A549 (cell line): ENCODE results near the gene DEXI. TPM values are rescaled to one million over a fixed set of nuclear protein-coding genes. Genes with fewer than 3 reads are reported as not detected.

Experiments
- ATAC-seq, 2 experiments: fragments of 200-7000 bp in 1 of 2; fragments of >200 bp in 1 of 2; cut with Nextera tagmentation in 1 of 2; cut with Tn5 transposase in 1 of 2; 3 replicates each; pipeline versions ENCODE4 v1.8.0 to v1.9.1; 2018 to 2020; ENCODE audit warnings: mild to moderate bottlenecking in 1 of 2, moderate library complexity in 1 of 2
- CTCF ChIA-PET: fragments of 300-600 bp; sonication (Branson Sonifier 250); formaldehyde crosslinking; extraction: SDS; loops from one replicate; lab custom pipeline; 2021; ENCODE audit warnings: antibody characterized with exemption, inconsistent platforms; lab: Yijun Ruan, JAX
- POLR2A ChIA-PET: fragments of 350-600 bp; formaldehyde crosslinking; extraction: SDS; loops from one replicate; lab custom pipeline; 2021; ENCODE audit warnings: antibody characterized with exemption, inconsistent platforms; lab: Yijun Ruan, JAX
- DNase-seq, 2 experiments: peaks; one replicate each; pipeline versions ENCODE4 v3.0.0 to v3.0.0-alpha.2; 2011 to 2016; ENCODE audit warnings: low read depth in 1 of 2, low spot score in 1 of 2
- FAIRE-seq: peaks from 2 replicates; lab custom pipeline; 2011; peaks lifted over from hg19 to GRCh38; lab: Jason Lieb, UNC
- H3K27ac ChIP-seq, 2 experiments: fragments of >200 bp; sonication (Bioruptor Twin); formaldehyde crosslinking; 3 replicates each; pipeline ENCODE4 v1.5.1; 2016 to 2017
- H3K4me1 ChIP-seq: fragments of >200 bp; sonication (Bioruptor Twin); formaldehyde crosslinking; 3 replicates; pipeline ENCODE4 v1.6.1; 2016
- H3K4me2 ChIP-seq: fragments of >200 bp; sonication (Bioruptor Twin); formaldehyde crosslinking; 3 replicates; pipeline ENCODE4 v1.6.1; 2016
- H3K4me3 ChIP-seq: fragments of >200 bp; sonication (Bioruptor Twin); formaldehyde crosslinking; 3 replicates; pipeline ENCODE4 v1.5.1; 2016
- H3K9me3 ChIP-seq: fragments of >200 bp; sonication (Bioruptor Twin); formaldehyde crosslinking; 3 replicates; pipeline ENCODE4 v1.6.1; 2016
- CBX8 ChIP-seq: fragments of 200-600 bp; sonication (generic); IDR thresholded peaks from 2 replicates; pipeline ENCODE4 v1.6.1; 2016
- CHD4 ChIP-seq: fragments of 200-600 bp; sonication (generic); IDR thresholded peaks from 2 replicates; pipeline ENCODE4 v1.6.1; 2016; ENCODE audit warnings: antibody characterized with exemption, mild to moderate bottlenecking, borderline replicate concordance
- E2F6 ChIP-seq: IDR thresholded peaks from 2 replicates; pipeline ENCODE4 v1.6.1; 2012; ENCODE audit warnings: low read depth, borderline replicate concordance
- ELK1 ChIP-seq: fragments of 150-350 bp; IDR thresholded peaks from 2 replicates; pipeline ENCODE4 v1.6.1; 2014; ENCODE audit warnings: low read depth, mild to moderate bottlenecking, low read length
- FOSB ChIP-seq: fragments of 250-450 bp; sonication (Bioruptor Pico); IDR thresholded peaks from 2 replicates; pipeline ENCODE4 v1.5.0; 2020; ENCODE audit warnings: mild to moderate bottlenecking, moderate library complexity
- FOXS1 ChIP-seq: fragments of 250-450 bp; sonication (Bioruptor Pico); IDR thresholded peaks from 2 replicates; pipeline ENCODE4 v1.5.0; 2020; ENCODE audit warnings: mild to moderate bottlenecking, moderate library complexity
- GATA3 ChIP-seq: IDR thresholded peaks from 2 replicates; pipeline ENCODE4 v1.6.1; 2012; ENCODE audit warnings: borderline replicate concordance
- HES2 ChIP-seq: fragments of >200 bp; sonication (Bioruptor Twin); formaldehyde crosslinking; IDR thresholded peaks from 2 replicates; pipeline ENCODE4 v1.6.1; 2016
- HEYL ChIP-seq: fragments of 250-450 bp; sonication (Bioruptor Pico); IDR thresholded peaks from 2 replicates; pipeline ENCODE4 v1.8.0; 2021; ENCODE audit warnings: mild to moderate bottlenecking, moderate library complexity
- HOXB13 ChIP-seq: fragments of 250-450 bp; sonication (Bioruptor Pico); IDR thresholded peaks from 2 replicates; pipeline ENCODE4 v1.5.0; 2020; ENCODE audit warnings: low read depth, mild to moderate bottlenecking, moderate library complexity
- HOXB5 ChIP-seq: fragments of 250-450 bp; sonication (Bioruptor Pico); IDR thresholded peaks from 2 replicates; pipeline ENCODE4 v1.5.0; 2020; ENCODE audit warnings: mild to moderate bottlenecking, moderate library complexity
- JUN ChIP-seq, 2 experiments: fragments of >200 bp; sonication (Bioruptor Twin); formaldehyde crosslinking; IDR thresholded peaks; 2 replicates in 1 of 2; 3 replicates in 1 of 2; pipeline ENCODE4 v1.6.1; 2016 to 2017
- JUNB ChIP-seq: fragments of >200 bp; sonication (Bioruptor Twin); formaldehyde crosslinking; IDR thresholded peaks from 2 replicates; pipeline ENCODE4 v1.6.1; 2016
- MAZ ChIP-seq: fragments of 150-350 bp; IDR thresholded peaks from 2 replicates; pipeline ENCODE4 v1.6.1; 2014; ENCODE audit warnings: antibody characterized with exemption, low read depth, low read length, borderline replicate concordance
- MYC ChIP-seq: IDR thresholded peaks from 2 replicates; pipeline ENCODE4 v1.6.1; 2012; ENCODE audit warnings: mild to moderate bottlenecking, inconsistent platforms, low read length, improper control_type of control experiment, borderline replicate concordance
- NFE2L2 ChIP-seq: fragments of 150-350 bp; conservative IDR thresholded peaks from 2 replicates; pipeline ENCODE4 v1.6.1; 2014; ENCODE audit warnings: low read length
- PHF8 ChIP-seq: fragments of 200-600 bp; sonication (generic); IDR thresholded peaks from 2 replicates; pipeline ENCODE4 v1.6.1; 2016; ENCODE audit warnings: low read depth, mild to moderate bottlenecking, antibody characterized with exemption, moderate library complexity, borderline replicate concordance
- POLR2A ChIP-seq: IDR thresholded peaks from 2 replicates; pipeline ENCODE4 v1.6.1; 2012; ENCODE audit warnings: mild to moderate bottlenecking, low read length
- POLR2AphosphoS2 ChIP-seq: conservative IDR thresholded peaks from 2 replicates; pipeline ENCODE4 v1.6.1; 2012; ENCODE audit warnings: low read length, improper control_type of control experiment, inconsistent platforms
- REST ChIP-seq: fragments of 200-600 bp; sonication (generic); IDR thresholded peaks from 2 replicates; pipeline ENCODE4 v1.6.1; 2016; ENCODE audit warnings: antibody characterized with exemption, mild to moderate bottlenecking, moderate library complexity
- RFX5 ChIP-seq: fragments of 450-650 bp; IDR thresholded peaks from 2 replicates; pipeline ENCODE4 v1.7.1; 2014; ENCODE audit warnings: antibody characterized with exemption, mild to moderate bottlenecking, moderate library complexity
- SMC3 ChIP-seq: fragments of >200 bp; sonication (Bioruptor Twin); formaldehyde crosslinking; IDR thresholded peaks from 3 replicates; pipeline ENCODE4 v1.6.1; 2018; ENCODE audit warnings: inconsistent platforms
- SREBF2 ChIP-seq: fragments of 450-650 bp; IDR thresholded peaks from 2 replicates; pipeline ENCODE4 v1.6.1; 2014; ENCODE audit warnings: mild to moderate bottlenecking, moderate library complexity
- TFCP2L1 ChIP-seq: fragments of 250-450 bp; sonication (Bioruptor Pico); IDR thresholded peaks from 2 replicates; pipeline ENCODE4 v1.5.0; 2021; ENCODE audit warnings: mild to moderate bottlenecking
- TP53 ChIP-seq: fragments of 250-450 bp; sonication (Bioruptor Pico); IDR thresholded peaks from 2 replicates; pipeline ENCODE4 v1.5.0; 2021; ENCODE audit warnings: mild to moderate bottlenecking, moderate library complexity
- USF2 ChIP-seq: fragments of 450-650 bp; IDR thresholded peaks from 2 replicates; pipeline ENCODE4 v1.6.1; 2014; ENCODE audit warnings: antibody characterized with exemption
- ZSCAN20 ChIP-seq: fragments of 250-450 bp; sonication (Bioruptor Pico); IDR thresholded peaks from 2 replicates; pipeline ENCODE4 v1.8.0; 2022; ENCODE audit warnings: mild to moderate bottlenecking, moderate library complexity
- WGBS: methylation state at CpG from one replicate; pipeline ENCODE4 v1.1.6; 2017; ENCODE audit errors: missing lambda C conversion rate; 5-methylcytosine and 5-hydroxymethylcytosine counted together
- polyA plus RNA-seq, 4 experiments: library from polyadenylated mRNA; depleted of rRNA in 3 of 4; stranded (reverse); fragments of >200 nt; fragmentation: RNase III in 1 of 4; extraction: RNeasy Plus Mini Kit Qiagen cat#74134 plus additional on column Dnase treatment in 1 of 4; gene quantifications; 2 replicates in 3 of 4; 3 replicates in 1 of 4; pipeline ENCODE4 v1.2.3, GENCODE V29; 2011 to 2017

Gene DEXI
- polyA plus RNA-seq, 2 of the 4 experiments (the other 2 are of a cell fraction): 22.0 to 34.0 TPM

- ATAC-seq: no peak
- POLR2A ChIA-PET: no interaction called here
- 74% methylated on average over 7 of the region's 7 CpGs for WGBS
These were observed 19.0 kb upstream of the DEXI start for GRCh38 chr16:10961231-10961630.

GRCh38 chr16:10959161-10959560, 16.9 kb upstream of the DEXI start:
- no peak overlapping the region for H3K4me3 ChIP-seq
- H3K9me3 ChIP-seq: no peaks in the 10 kb centered on the region
- POLR2A ChIA-PET: no interaction called here
- FAIRE-seq: no peak
- 87% methylated on average over 5 of the region's 5 CpGs for WGBS
- H3K4me1 ChIP-seq: 0 out of 3 replicates have a peak, but pooled peaks cover 4% of the 10 kb centered on the region
- TF ChIP-seq SMC3 (no peak), ZSCAN20 (no peak), NFE2L2 (no peak), ELK1 (no peak), FOSB (no peak), GATA3 (no peak), CBX8 (no peak)
- TF ChIP-seq, all 56 proteins: peak for 0
- ATAC-seq (no peak), DNase-seq (no peak)
- no peak overlapping the region for H3K4me2 ChIP-seq
- H3K27ac ChIP-seq: no peak overlapping the region
- CTCF ChIA-PET: interaction anchor here (0.6 to 19.6 kb wide), 5 partner anchors 9 to 297 kb away, joined by 3 to 364 read pairs (median 69); partner anchors contain the start of genes CLEC16A and SOCS1

More at GRCh38 chr16:10961231-10961630, 19.0 kb upstream of the DEXI start:
- H3K9me3 ChIP-seq: no peaks in the 10 kb centered on the region
- CTCF ChIA-PET: interaction anchor here (0.6 to 19.6 kb wide), 6 partner anchors 11 to 578 kb away, joined by 3 to 364 read pairs (median 50); partner anchors contain the start of genes CLEC16A, DEXI and SOCS1
- H3K27ac ChIP-seq: no peak overlapping the region
- no peak overlapping the region for H3K4me2 ChIP-seq
- FAIRE-seq (no peak), DNase-seq (no peak)
- no peak overlapping the region for H3K4me3 ChIP-seq
- TF ChIP-seq HOXB13 (CRISPR knock-in tag) (no peak), MYC (no peak), REST (no peak), POLR2AphosphoS2 (no peak), TFCP2L1 (CRISPR knock-in tag) (no peak), HES2 (no peak), JUN (IDR thresholded peaks at IDR 0.05) (no peak), USF2 (no peak), POLR2A (no peak)
- 0 out of 3 replicates have a peak, but pooled peaks cover 6% of the 10 kb centered on the region for H3K4me1 ChIP-seq

- no peak overlapping the region for H3K27ac ChIP-seq
- FAIRE-seq: no peak
- 0 out of 3 replicates have a peak, but pooled peaks cover 3% of the 10 kb centered on the region for H3K4me1 ChIP-seq
- 78% methylated on average over 6 of the region's 6 CpGs for WGBS
- H3K4me3 ChIP-seq: no peak overlapping the region
- no peaks in the 10 kb centered on the region for H3K9me3 ChIP-seq
- POLR2A ChIA-PET: interaction anchor here (0.6 to 1.6 kb wide), 3 partner anchors 11 to 298 kb away, joined by 3 to 5 read pairs (median 4); partner anchors contain the start of gene SOCS1
- CTCF ChIA-PET: interaction anchor here (0.6 to 19.6 kb wide), 4 partner anchors 8 to 846 kb away, joined by 3 to 364 read pairs (median 176); partner anchors contain the start of genes CLEC16A and SOCS1
- ATAC-seq: no peak
- no peak overlapping the region for H3K4me2 ChIP-seq
- DNase-seq: no peak
- no peak for TF ChIP-seq FOXS1 (CRISPR knock-in tag)
- TF ChIP-seq CHD4: no peak
- no peak for TF ChIP-seq SREBF2
- no peak for TF ChIP-seq POLR2AphosphoS2
- TF ChIP-seq TP53 (CRISPR knock-in tag): no peak
- no peak for TF ChIP-seq E2F6
- no peak for TF ChIP-seq PHF8
- TF ChIP-seq MAZ: no peak
- TF ChIP-seq RFX5: no peak
- no peak for TF ChIP-seq HOXB5 (CRISPR knock-in tag)
- no peak for TF ChIP-seq USF2
- TF ChIP-seq HEYL (CRISPR knock-in tag): no peak
- TF ChIP-seq JUNB: no peak
These were observed 15.7 kb upstream of the DEXI start for GRCh38 chr16:10957771-10958482.
